Measurements from ENCODE around the gene PDE1A.

Gene PDE1A

GRCh38 chr2:182166841-182167240 lies 260.0 kb downstream of the PDE1A start:
- no peak for TF ChIP-seq CTCF (conservative IDR thresholded peaks at IDR 0.05; ENCODE audit: low read depth, low read length)
- DNase-seq (ENCODE audit: low read depth), result no peak
- H3K4me3 ChIP-seq (ENCODE audit: low read depth, low read length), result no peak overlapping the region

- no peak overlapping the region for H3K4me3 ChIP-seq (ENCODE audit: low read depth, low read length)
- no peak for TF ChIP-seq CTCF (conservative IDR thresholded peaks at IDR 0.05; ENCODE audit: low read depth, low read length)
- no peak for DNase-seq (ENCODE audit: low read depth)
Measured at GRCh38 chr2:182166406-182166805, 260.4 kb downstream of the PDE1A start.

- no peak for DNase-seq (ENCODE audit: low read depth)
- no peak for TF ChIP-seq CTCF (conservative IDR thresholded peaks at IDR 0.05; ENCODE audit: low read depth, low read length)
- H3K4me3 ChIP-seq (ENCODE audit: low read depth, low read length), result no peak overlapping the region
Measured at GRCh38 chr2:182165202-182165601, 261.6 kb downstream of the PDE1A start.

- TF ChIP-seq CTCF (conservative IDR thresholded peaks at IDR 0.05; ENCODE audit: low read depth, low read length), result no peak
- no peak for DNase-seq (ENCODE audit: low read depth)
- H3K4me3 ChIP-seq (ENCODE audit: low read depth, low read length), result no peak overlapping the region
Measured at GRCh38 chr2:182164686-182165085, 262.1 kb downstream of the PDE1A start.

GRCh38 chr2:182163878-182164277 lies 263.0 kb downstream of the PDE1A start:
- TF ChIP-seq CTCF (conservative IDR thresholded peaks at IDR 0.05; ENCODE audit: low read depth, low read length), result no peak
- DNase-seq (ENCODE audit: low read depth), result no peak

GRCh38 chr2:182148344-182148743 lies 278.5 kb downstream of the PDE1A start:
- TF ChIP-seq CTCF (conservative IDR thresholded peaks at IDR 0.05; ENCODE audit: low read depth, low read length), result no peak
- H3K4me3 ChIP-seq (ENCODE audit: low read depth, low read length), result no peak overlapping the region
- DNase-seq (ENCODE audit: low read depth), result no peak

More at GRCh38 chr2:182163878-182164277, 263.0 kb downstream of the PDE1A start:
- H3K4me3 ChIP-seq (ENCODE audit: low read depth, low read length), result no peak overlapping the region

GRCh38 chr2:182144776-182145165 lies 282.1 kb downstream of the PDE1A start:
- no peak for TF ChIP-seq CTCF (conservative IDR thresholded peaks at IDR 0.05; ENCODE audit: low read depth, low read length)
- H3K4me3 ChIP-seq (ENCODE audit: low read depth, low read length), result no peak overlapping the region
- peak; percentile 39 for DNase-seq (ENCODE audit: low read depth)
